GM18951 (cell line): ENCODE results near the gene SIK3.
"Not testable (repeated sequence)": the region's sequence is repeated elsewhere in the genome, so short reads cannot be mapped to it uniquely, and the experiment has no call there.

Experiments
- POLR2A ChIP-seq: IDR thresholded peaks from 4 replicates; pipeline ENCODE4 v1.6.1; 2011; ENCODE audit warnings: mild to moderate bottlenecking; ENCODE audit not compliant: insufficient read length, insufficient read depth; ENCODE audit errors: extremely low read depth
- in situ Hi-C: fragments of 300-500 bp; cut with MboI; formaldehyde crosslinking; loops from one replicate; pipeline ENCODE4 v1.12.0; 2022; ENCODE audit warnings: low sequenced_read_pairs, mixed read lengths, inconsistent platforms; ENCODE audit not compliant: unreplicated experiment

SIK3 gene

DNA sequence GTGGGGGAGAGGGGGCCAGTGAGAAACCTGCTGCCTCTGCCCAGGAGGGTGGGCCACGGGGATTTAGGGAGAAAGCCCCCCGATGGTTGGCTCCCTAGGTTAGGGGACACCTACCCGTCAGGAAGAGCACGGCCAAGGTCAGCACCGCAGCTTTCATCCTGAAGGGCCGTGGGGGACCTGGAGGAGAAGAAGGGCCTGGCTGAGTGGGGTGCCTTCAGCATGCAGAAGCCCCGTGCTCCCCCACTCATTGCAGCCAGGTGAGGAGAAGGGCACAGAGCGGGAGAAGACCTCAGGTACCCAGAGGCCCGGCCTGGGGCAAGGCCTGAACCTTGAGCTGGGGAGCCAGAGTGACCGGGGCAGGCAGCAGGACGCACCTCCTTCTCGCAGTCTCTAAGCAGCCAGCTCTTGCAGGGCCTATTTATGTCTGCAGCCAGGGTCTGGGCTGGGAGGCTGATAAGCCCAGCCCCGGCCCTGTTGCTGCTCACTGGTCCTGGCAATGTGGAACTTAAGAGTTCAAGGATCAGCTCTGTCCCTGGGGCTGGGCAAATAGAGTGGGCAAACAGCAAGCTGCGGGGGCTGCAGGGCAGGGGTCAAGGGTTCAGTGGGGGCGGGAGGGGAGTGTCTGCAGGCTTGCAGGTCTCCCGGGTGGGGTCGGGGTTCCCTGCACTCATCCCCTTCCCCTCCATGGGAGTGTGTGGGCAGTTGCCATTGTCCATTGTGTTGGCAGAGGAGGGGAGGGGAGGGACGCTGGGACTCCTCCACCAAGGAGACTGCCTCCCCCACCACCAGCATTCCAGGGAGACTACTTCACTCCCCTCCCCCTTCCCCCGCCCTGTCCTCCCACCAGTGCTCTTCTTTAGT is 260.8 kb downstream of the SIK3 start, which contains the start of gene APOA1:
APOA1 (minus strand) TSS at position 392 of the 861 bp plus-strand sequence; CDS start at position 157, 235 bp downstream.
- TF ChIP-seq POLR2A = no peak
- in situ Hi-C loops = no loop called here

DNA sequence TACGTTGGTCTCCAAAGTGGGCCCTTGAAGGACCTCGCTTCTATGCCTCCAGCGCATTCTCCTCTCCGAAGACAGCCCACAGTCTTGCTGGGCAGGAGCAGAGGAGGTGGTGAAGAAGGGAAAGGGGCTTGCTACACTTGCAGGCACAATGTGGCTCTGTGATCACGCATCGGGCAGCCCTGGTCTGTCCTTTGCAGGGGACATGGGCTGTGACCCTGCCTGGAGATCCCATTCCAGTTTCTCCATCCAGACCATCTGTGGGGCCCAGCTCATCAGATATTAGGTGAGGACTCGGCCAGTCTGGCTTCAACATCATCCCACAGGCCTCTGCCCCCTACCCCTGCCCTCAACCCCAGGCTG is 261.6 kb downstream of the SIK3 start:
- in situ Hi-C loops = no loop called here

GRCh38 chr11:116835791-116836631 is 262.2 kb downstream of the SIK3 start:
- TF ChIP-seq POLR2A = peak; percentile 36
- in situ Hi-C loops = no loop called here

More for the DNA sequence above, 261.6 kb downstream of the SIK3 start:
- TF ChIP-seq POLR2A = no peak

GRCh38 chr11:116835042-116835772 is 263.0 kb downstream of the SIK3 start:
- no peak for TF ChIP-seq POLR2A
- in situ Hi-C loops = no loop called here

DNA sequence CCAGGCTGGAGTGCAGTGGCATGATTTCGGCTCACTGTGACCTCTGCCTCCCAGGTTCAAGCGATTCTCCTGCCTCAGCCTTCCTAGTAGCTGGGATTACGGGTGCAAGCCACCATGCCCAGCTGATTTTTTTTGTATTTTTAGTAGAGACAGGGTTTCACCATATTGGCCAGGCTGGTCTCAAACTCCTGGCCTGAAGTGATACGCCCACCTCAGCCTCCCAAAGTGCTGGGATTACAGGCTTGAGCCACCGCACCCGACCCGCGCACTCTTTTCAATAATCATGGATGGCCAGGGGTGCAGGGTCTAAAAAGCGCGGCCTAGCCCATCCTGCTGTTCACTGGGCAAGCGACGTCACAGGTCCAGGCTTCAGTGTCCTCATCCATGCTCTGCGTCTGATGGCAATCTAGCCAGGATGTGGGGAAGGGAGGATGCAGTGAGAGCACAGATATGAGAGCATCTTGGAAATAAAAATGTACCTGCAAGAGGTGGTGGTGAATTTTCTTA is 263.6 kb downstream of the SIK3 start:
- in situ Hi-C loops = not testable (repeated sequence)

DNA sequence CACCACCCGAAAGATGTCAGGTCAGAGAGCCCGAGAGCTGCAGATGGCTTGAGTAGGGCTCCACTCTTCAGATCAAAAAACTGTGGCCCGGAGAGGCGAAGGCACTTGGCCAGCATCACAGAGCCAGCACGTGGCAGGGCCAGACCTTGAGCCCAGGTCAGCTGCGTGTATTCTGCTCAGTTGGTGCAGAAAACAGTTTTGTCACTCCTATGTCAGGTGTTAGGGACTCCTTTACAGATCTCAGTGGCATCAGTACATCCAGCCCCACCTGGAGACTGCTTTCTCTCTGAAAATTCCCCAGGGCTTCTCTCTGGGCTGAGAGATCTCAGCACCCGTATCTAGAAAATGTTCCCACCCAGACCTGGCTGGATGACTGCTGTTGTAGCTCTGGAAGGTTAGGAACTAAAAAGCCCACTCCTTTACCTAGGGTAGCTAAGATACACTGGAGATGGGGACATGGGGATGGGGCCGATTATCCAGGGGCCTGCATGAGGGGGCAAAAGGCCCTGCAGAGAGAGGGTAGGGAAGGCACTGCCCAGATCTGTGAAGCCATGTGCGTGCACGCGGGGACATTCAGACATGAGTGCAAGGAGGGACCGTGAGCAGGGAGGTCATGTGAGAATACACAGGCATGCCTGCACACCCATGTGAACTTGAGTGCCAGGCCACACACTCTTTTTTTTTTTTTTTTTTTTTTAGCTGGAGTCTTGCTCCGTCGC is 264.3 kb downstream of the SIK3 start:
- in situ Hi-C loops = no loop called here
- TF ChIP-seq POLR2A = no peak

GRCh38 chr11:116833491-116833815 is 264.8 kb downstream of the SIK3 start:
- TF ChIP-seq POLR2A = no peak
- in situ Hi-C loops = no loop called here

- in situ Hi-C loops = no loop called here
- TF ChIP-seq POLR2A = no peak
Measured at GRCh38 chr11:116832350-116833290, 265.6 kb downstream of the SIK3 start.

GRCh38 chr11:116831790-116832349 is 266.4 kb downstream of the SIK3 start:
- in situ Hi-C loops = no loop called here
- no peak for TF ChIP-seq POLR2A

- in situ Hi-C loops = no loop called here
- no peak for TF ChIP-seq POLR2A
Measured at GRCh38 chr11:116830184-116830912, 267.9 kb downstream of the SIK3 start.
